Endothelial cell (in vitro differentiated cells): Measurements from ENCODE around the gene FARP1. TPM values are rescaled to one million over a fixed set of nuclear protein-coding genes. Genes with fewer than 3 reads are reported as not detected.

Experiments used
- DNase-seq: peaks from one replicate; pipeline ENCODE4 v3.0.0; 2021; ENCODE audit warnings: low spot score
- H3K27ac Mint-ChIP-seq: one replicate; pipeline ENCODE4 v1.8.0; 2021; ENCODE audit warnings: mixed read lengths, inconsistent platforms; ENCODE audit not compliant: unreplicated experiment
- H3K27me3 Mint-ChIP-seq: one replicate; pipeline ENCODE4 v1.8.0; 2021; ENCODE audit warnings: mild to moderate bottlenecking, moderate library complexity, mixed read lengths, inconsistent platforms; ENCODE audit not compliant: unreplicated experiment
- H3K36me3 Mint-ChIP-seq: one replicate; pipeline ENCODE4 v1.8.0; 2021; ENCODE audit warnings: mild to moderate bottlenecking, low read depth, mixed read lengths, inconsistent platforms; ENCODE audit not compliant: unreplicated experiment
- H3K4me1 Mint-ChIP-seq: one replicate; pipeline ENCODE4 v1.8.0; 2021; ENCODE audit warnings: mild to moderate bottlenecking, mixed read lengths, inconsistent platforms; ENCODE audit not compliant: unreplicated experiment
- H3K4me3 Mint-ChIP-seq: one replicate; pipeline ENCODE4 v1.8.0; 2021; ENCODE audit warnings: mild to moderate bottlenecking, mixed read lengths, inconsistent platforms; ENCODE audit not compliant: unreplicated experiment
- H3K9me3 Mint-ChIP-seq: one replicate; pipeline ENCODE4 v1.8.0; 2021; ENCODE audit warnings: mixed read lengths, inconsistent platforms; ENCODE audit not compliant: unreplicated experiment
- total RNA-seq: library from RNA; stranded (reverse); fragmentation: NEBNext Ultra II Directional; extraction: Animal tissue kit (Norgen Biotek cat#: 25700); gene quantifications from one replicate; pipeline ENCODE4 v1.2.1, GENCODE V29; 2021; ENCODE audit not compliant: unreplicated experiment
- TF ChIP-seq, protein P1 (sequence below): fragments of 200-600 bp; sonication (generic); IDR thresholded peaks from one replicate; pipeline ENCODE4 v1.5.0; 2021; ENCODE audit warnings: antibody characterized with exemption; ENCODE audit not compliant: unreplicated experiment

FARP1 gene
- total RNA-seq, 1 donor from 2014 or later = 167 TPM

DNA sequence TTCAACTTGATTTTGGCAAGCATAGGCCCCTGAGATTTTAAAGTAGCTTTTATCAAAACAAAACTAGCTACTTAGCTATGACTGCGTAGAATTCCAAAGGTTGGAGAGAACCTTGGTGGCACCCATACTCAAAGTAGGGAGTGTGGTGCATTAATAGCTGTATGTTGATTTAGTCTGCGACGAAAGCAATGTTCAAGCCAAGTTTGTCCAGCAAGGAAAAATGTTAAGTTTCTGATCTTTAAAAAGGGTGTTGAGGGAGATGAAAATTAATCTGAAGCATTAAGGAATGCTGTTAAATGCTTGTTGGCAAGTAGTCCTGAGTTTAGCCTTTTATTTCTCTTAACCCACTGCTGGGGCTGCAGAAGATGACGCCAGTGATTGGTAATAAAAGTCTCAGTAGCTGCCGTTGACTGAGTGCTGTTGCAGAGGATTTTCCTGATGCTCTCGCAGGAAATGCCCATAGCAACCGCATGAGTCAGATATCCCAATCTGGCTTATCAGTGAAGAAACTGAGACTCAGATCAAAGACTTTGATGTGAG, 110.1 kb downstream of the FARP1 start:
- TF ChIP-seq, protein P1, sequence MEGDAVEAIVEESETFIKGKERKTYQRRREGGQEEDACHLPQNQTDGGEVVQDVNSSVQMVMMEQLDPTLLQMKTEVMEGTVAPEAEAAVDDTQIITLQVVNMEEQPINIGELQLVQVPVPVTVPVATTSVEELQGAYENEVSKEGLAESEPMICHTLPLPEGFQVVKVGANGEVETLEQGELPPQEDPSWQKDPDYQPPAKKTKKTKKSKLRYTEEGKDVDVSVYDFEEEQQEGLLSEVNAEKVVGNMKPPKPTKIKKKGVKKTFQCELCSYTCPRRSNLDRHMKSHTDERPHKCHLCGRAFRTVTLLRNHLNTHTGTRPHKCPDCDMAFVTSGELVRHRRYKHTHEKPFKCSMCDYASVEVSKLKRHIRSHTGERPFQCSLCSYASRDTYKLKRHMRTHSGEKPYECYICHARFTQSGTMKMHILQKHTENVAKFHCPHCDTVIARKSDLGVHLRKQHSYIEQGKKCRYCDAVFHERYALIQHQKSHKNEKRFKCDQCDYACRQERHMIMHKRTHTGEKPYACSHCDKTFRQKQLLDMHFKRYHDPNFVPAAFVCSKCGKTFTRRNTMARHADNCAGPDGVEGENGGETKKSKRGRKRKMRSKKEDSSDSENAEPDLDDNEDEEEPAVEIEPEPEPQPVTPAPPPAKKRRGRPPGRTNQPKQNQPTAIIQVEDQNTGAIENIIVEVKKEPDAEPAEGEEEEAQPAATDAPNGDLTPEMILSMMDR = no peak
- Mint-ChIP-seq H3K9me3 (no peaks in the 10 kb centered on the region), H3K4me1 (peaks cover 25% of the 10 kb centered on the region), H3K27ac (peak overlapping the region; percentile 27), H3K27me3 (no peaks in the 10 kb centered on the region), H3K36me3 (no peaks in the 10 kb centered on the region), H3K4me3 (no peak overlapping the region)
- no peak for DNase-seq

DNA sequence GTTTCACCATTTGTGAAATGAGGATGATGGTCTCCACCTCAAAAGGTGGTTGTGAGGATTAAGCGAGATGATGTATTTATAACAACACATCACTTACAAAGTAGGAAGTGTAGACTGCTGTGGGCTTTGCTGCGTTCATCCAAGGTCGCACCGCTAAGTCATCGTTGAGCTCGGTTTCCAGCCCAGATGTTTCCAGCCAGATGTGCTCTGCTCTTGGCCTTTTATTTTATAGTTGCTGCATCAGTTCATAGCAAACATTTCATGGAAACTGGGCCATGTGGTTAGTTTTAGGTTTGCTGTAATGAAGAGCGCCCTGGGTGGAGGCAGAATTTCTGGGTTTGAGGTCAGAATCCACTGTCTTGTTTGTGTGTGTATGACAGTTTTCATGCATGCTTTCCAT, 110.6 kb downstream of the FARP1 start:
- Mint-ChIP-seq H3K27me3 (no peaks in the 10 kb centered on the region), H3K4me1 (peaks cover 25% of the 10 kb centered on the region), H3K36me3 (no peaks in the 10 kb centered on the region), H3K27ac (peak overlapping the region; percentile 27), H3K4me3 (no peak overlapping the region), H3K9me3 (no peaks in the 10 kb centered on the region)
- DNase-seq = no peak
- TF ChIP-seq, protein P1 = no peak

DNA sequence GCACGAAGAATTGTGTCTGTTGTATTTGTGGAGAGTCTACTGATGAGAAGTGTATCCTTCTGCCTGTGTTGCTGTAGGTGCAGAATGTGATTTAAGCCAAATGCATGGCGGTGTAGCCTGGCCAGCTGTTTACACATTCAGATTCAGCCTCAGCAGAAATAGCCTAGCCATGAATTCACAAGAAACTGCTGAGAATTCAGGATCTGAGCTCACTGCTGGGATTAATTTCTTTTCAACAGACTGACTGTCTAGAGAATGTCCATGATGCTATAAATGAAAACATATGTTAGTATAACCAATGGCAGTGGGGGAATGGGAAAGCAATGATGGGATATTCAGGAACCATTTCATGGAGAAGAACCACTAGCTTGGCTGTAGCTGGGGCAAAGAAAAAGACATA, 111.6 kb downstream of the FARP1 start:
- Mint-ChIP-seq H3K36me3 (no peaks in the 10 kb centered on the region), H3K9me3 (no peaks in the 10 kb centered on the region), H3K27me3 (no peaks in the 10 kb centered on the region), H3K27ac (no peak overlapping the region), H3K4me3 (no peak overlapping the region), H3K4me1 (peaks cover 25% of the 10 kb centered on the region)
- TF ChIP-seq, protein P1 = no peak
- DNase-seq = no peak

DNA sequence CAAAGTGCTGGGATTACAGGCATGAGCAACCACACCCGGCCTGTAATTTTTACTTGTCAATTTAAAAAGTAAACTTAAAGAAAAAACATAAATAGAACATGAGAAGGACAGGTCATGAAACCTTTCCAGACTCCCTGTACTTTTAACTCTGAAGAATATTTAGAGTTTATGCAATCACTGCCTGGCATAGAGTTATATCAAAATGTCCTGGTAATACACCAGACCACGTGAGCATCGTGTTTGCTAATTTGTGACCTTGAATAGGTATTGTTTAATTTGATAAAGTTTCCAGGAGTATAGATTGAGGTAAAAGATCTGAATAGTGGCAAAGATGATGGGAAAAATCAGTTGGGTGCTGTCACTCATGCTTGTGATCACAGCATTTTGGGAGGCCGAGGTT, 115.3 kb downstream of the FARP1 start:
- TF ChIP-seq, protein P1 = no peak

DNA sequence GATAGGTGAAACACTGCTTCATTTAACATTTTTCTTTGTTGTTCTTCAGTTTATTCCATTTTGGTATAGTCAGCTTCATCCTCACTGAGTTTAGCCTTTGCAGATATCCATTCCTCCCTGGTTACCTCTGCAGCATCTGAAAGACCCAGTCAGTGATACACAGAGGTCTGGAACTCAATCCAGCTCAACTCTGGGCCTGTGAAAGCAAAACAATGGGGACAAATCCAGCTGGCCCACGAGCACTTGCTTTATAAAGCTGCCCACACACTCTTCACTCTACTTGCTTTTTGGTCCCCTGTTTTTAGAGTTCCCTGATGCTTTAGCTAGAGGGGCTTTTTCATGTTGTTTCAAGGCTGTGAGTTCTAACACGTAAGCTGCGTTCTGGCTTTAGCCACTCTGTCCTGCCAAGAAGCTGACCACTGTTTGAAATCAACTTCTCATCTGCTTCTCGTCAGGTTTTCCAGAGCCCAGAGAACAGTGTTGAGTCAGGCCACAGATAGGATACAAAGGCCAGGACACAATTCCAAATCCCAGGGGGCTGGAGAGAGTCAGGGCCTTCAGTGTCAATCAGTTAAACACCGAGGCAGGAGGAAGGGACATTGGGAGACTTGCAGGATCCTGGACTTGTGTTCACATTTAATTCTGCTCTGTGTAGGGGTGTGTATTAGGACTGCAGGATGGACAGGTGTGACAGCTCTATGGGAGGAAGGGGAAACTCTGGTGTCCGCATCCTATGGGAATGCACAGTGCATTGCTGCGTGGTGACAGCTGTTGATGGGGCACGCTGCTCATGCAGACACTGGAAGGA, 117.7 kb downstream of the FARP1 start:
- peaks cover 13% of the 10 kb centered on the region for H3K4me1 Mint-ChIP-seq
- H3K4me3 Mint-ChIP-seq = no peak overlapping the region
- no peaks in the 10 kb centered on the region for H3K9me3 Mint-ChIP-seq
- peaks cover 1% of the 10 kb centered on the region for H3K27me3 Mint-ChIP-seq
- no peak overlapping the region for H3K27ac Mint-ChIP-seq
- no peak for DNase-seq
- TF ChIP-seq, protein P1 = no peak
- no peaks in the 10 kb centered on the region for H3K36me3 Mint-ChIP-seq

More for the DNA sequence above, 115.3 kb downstream of the FARP1 start:
- DNase-seq = no peak
- Mint-ChIP-seq H3K27ac (no peak overlapping the region), H3K27me3 (peaks cover 1% of the 10 kb centered on the region), H3K36me3 (no peaks in the 10 kb centered on the region), H3K4me1 (peaks cover 24% of the 10 kb centered on the region), H3K9me3 (no peaks in the 10 kb centered on the region), H3K4me3 (no peak overlapping the region)
